SK-N-SH (cell line): ENCODE data around the gene GJA9. TPM values are rescaled to one million over a fixed set of nuclear protein-coding genes. Genes with fewer than 3 reads are reported as not detected.

Source experiments
- CTCF ChIA-PET: fragments of 300-600, 350-600 bp; formaldehyde crosslinking; extraction: SDS; loops from one replicate; lab custom pipeline; 2021; lab: Yijun Ruan, JAX
- POLR2A ChIA-PET: fragments of 350-600 bp; sonication (Branson Sonifier 250); formaldehyde crosslinking; extraction: SDS; loops from one replicate; lab custom pipeline; 2020; ENCODE audit warnings: antibody characterized with exemption, inconsistent platforms; lab: Yijun Ruan, JAX
- DNase-seq: peaks from one replicate; pipeline ENCODE4 v3.0.0; 2012
- H2AFZ ChIP-seq: fragments of 200-600 bp; sonication (generic); 2 replicates; pipeline ENCODE4 v1.8.1; 2016; ENCODE audit warnings: antibody characterized with exemption, mild to moderate bottlenecking, low read depth
- H3F3A ChIP-seq: fragments of 200-600 bp; sonication (generic); replicated peaks from 2 replicates; pipeline ENCODE3; 2016; ENCODE audit warnings: antibody characterized with exemption, mild to moderate bottlenecking; ENCODE audit not compliant: insufficient read depth
- H3K27ac ChIP-seq, 2 experiments: fragments of 200-500 bp in 1 of 2; fragments of 200-600 bp in 1 of 2; sonication (Bioruptor generic) in 1 of 2; sonication (generic), shearing (Covaris generic) in 1 of 2; 2 replicates each; pipeline versions ENCODE4 v1.5.1 to v1.6.1; 2014 to 2016; ENCODE audit warnings: low read depth in 2 of 2, inconsistent platforms in 1 of 2, low read length in 1 of 2, mild to moderate bottlenecking in 1 of 2, mixed read lengths in 1 of 2
- H3K27me3 ChIP-seq: fragments of 200-600 bp; sonication (generic), shearing (Covaris generic); 2 replicates; pipeline ENCODE4 v1.6.1; 2016; ENCODE audit warnings: mixed run types; ENCODE audit not compliant: insufficient read depth
- H3K36me3 ChIP-seq, 2 experiments: fragments of 200-500 bp in 1 of 2; fragments of 200-600 bp in 1 of 2; sonication (Bioruptor generic) in 1 of 2; sonication (generic) in 1 of 2; replicated peaks in 1 of 2; 2 replicates each; pipeline versions ENCODE3 to v1.5.1; 2014 to 2016; ENCODE audit warnings: low read length in 1 of 2, mild to moderate bottlenecking in 1 of 2; ENCODE audit not compliant: insufficient read depth in 2 of 2, control insufficient read depth in 1 of 2
- H3K4me1 ChIP-seq, 2 experiments: fragments of 200-500 bp in 1 of 2; fragments of 200-600 bp in 1 of 2; sonication (Bioruptor generic) in 1 of 2; sonication (generic), shearing (Covaris generic) in 1 of 2; 2 replicates each; pipeline versions ENCODE4 v1.5.1 to v1.6.1; 2014 to 2016; ENCODE audit warnings: low read depth in 1 of 2, low read length in 1 of 2, mixed run types in 1 of 2; ENCODE audit not compliant: insufficient read depth in 2 of 2, control insufficient read depth in 1 of 2
- H3K4me2 ChIP-seq: fragments of 200-600 bp; sonication (generic), shearing (Covaris generic); 2 replicates; pipeline ENCODE4 v1.6.1; 2017; ENCODE audit warnings: mixed run types
- H3K4me3 ChIP-seq, 2 experiments: fragments of 200-500 bp in 1 of 2; fragments of 200-600 bp in 1 of 2; sonication (Bioruptor generic) in 1 of 2; sonication (generic), shearing (Covaris generic) in 1 of 2; 2 replicates each; pipeline versions ENCODE4 v1.5.1 to v1.8.1; 2014 to 2016; ENCODE audit warnings: low read depth in 2 of 2, inconsistent platforms in 1 of 2, low read length in 1 of 2, mild to moderate bottlenecking in 1 of 2, mixed read lengths in 1 of 2, moderate library complexity in 1 of 2
- H3K79me2 ChIP-seq: fragments of 200-600 bp; sonication (generic); 2 replicates; pipeline ENCODE4 v1.8.1; 2017; ENCODE audit warnings: mild to moderate bottlenecking; ENCODE audit not compliant: insufficient read depth
- H3K9ac ChIP-seq: fragments of 200-600 bp; sonication (generic); 2 replicates; pipeline ENCODE4 v1.6.1; 2017; ENCODE audit warnings: mixed run types
- H3K9me2 ChIP-seq: fragments of 200-600 bp; sonication (generic); 2 replicates; pipeline ENCODE4 v1.6.1; 2017; ENCODE audit warnings: mixed run types
- H3K9me3 ChIP-seq: fragments of 200-600 bp; sonication (generic); 2 replicates; pipeline ENCODE4 v1.6.1; 2017; ENCODE audit warnings: mixed run types, mild to moderate bottlenecking, moderate library complexity
- H4K20me1 ChIP-seq: fragments of 200-600 bp; sonication (generic); 2 replicates; pipeline ENCODE4 v1.6.1; 2017; ENCODE audit warnings: mild to moderate bottlenecking, mixed run types; ENCODE audit not compliant: insufficient read depth
- CHD2 ChIP-seq: fragments of 150-350 bp; IDR thresholded peaks from 2 replicates; pipeline ENCODE4 v1.6.1; 2018; ENCODE audit warnings: low read length; ENCODE audit not compliant: partially characterized antibody
- EP300 ChIP-seq, 2 experiments: IDR thresholded peaks; 2 replicates each; pipeline versions ENCODE4 v1.4.0 to v1.6.1; 2012; ENCODE audit warnings: borderline replicate concordance in 1 of 2, low read depth in 1 of 2, low read length in 1 of 2
- EZH2phosphoT487 ChIP-seq: fragments of 200-600 bp; sonication (generic); IDR thresholded peaks from 2 replicates; pipeline ENCODE4 v1.6.1; 2017; ENCODE audit warnings: low read depth, mixed run types, mild to moderate bottlenecking, antibody characterized with exemption, moderate library complexity, borderline replicate concordance
- GABPA ChIP-seq: IDR thresholded peaks from 2 replicates; pipeline ENCODE4 v1.4.0; 2012; ENCODE audit warnings: low read depth, mild to moderate bottlenecking
- JUND ChIP-seq: IDR thresholded peaks from 2 replicates; pipeline ENCODE4 v1.4.0; 2012
- MEF2A ChIP-seq: IDR thresholded peaks from 2 replicates; pipeline ENCODE4 v1.4.0; 2012; ENCODE audit warnings: low read depth, borderline replicate concordance
- NRF1 ChIP-seq: IDR thresholded peaks from 2 replicates; pipeline ENCODE4 v1.6.1; 2012; ENCODE audit warnings: low read depth, mild to moderate bottlenecking, low read length
- RCOR1 ChIP-seq: fragments of 150-350 bp; IDR thresholded peaks from 2 replicates; pipeline ENCODE4 v1.6.1; 2017; ENCODE audit warnings: antibody characterized with exemption, low read length
- REST ChIP-seq: IDR thresholded peaks from 2 replicates; pipeline ENCODE4 v1.6.1; 2012; ENCODE audit warnings: mild to moderate bottlenecking, low read depth, low read length, moderate library complexity
- RFX5 ChIP-seq: IDR thresholded peaks from 2 replicates; pipeline ENCODE4 v1.6.1; 2012; ENCODE audit warnings: mild to moderate bottlenecking, improper control_type of control experiment, low read length
- RXRA ChIP-seq: IDR thresholded peaks from 2 replicates; pipeline ENCODE4 v1.4.0; 2012; ENCODE audit warnings: low read depth, mild to moderate bottlenecking, borderline replicate concordance
- SIN3A ChIP-seq: IDR thresholded peaks from 2 replicates; pipeline ENCODE4 v1.6.1; 2012; ENCODE audit warnings: low read depth, mild to moderate bottlenecking, low read length, moderate library complexity, borderline replicate concordance
- SMC3 ChIP-seq: IDR thresholded peaks from 2 replicates; pipeline ENCODE4 v1.6.1; 2012; ENCODE audit warnings: low read depth, low read length, improper control_type of control experiment
- TEAD4 ChIP-seq: IDR thresholded peaks from 2 replicates; pipeline ENCODE4 v1.4.0; 2012; ENCODE audit warnings: mild to moderate bottlenecking, borderline replicate concordance; ENCODE audit not compliant: insufficient read depth
- YY1 ChIP-seq: IDR thresholded peaks from 2 replicates; pipeline ENCODE4 v1.4.0; 2012; ENCODE audit warnings: low read depth, mild to moderate bottlenecking
- WGBS: methylation state at CpG from one replicate; pipeline ENCODE4 v1.1.6; 2017; ENCODE audit warnings: low lambda C conversion rate; 5-methylcytosine and 5-hydroxymethylcytosine counted together
- polyA plus RNA-seq, 3 experiments: library from polyadenylated mRNA; depleted of rRNA; stranded (reverse); fragments of >200 nt; gene quantifications; 2 replicates each; pipeline ENCODE4 v1.2.3, GENCODE V29; 2012
- TF ChIP-seq, protein P1 (sequence below): fragments of 200-600 bp; sonication (generic); IDR thresholded peaks from 2 replicates; pipeline ENCODE4 v1.6.1; 2017; ENCODE audit warnings: antibody characterized with exemption, mild to moderate bottlenecking, moderate library complexity

The GJA9 gene
- polyA plus RNA-seq, 1 of the 3 experiments (the other 2 are of a cell fraction): not detected

- Histone ChIP-seq H3F3A (no peaks in the 10 kb centered on the region), H3K27me3 (no peaks in the 10 kb centered on the region), H3K9me3 (no peaks in the 10 kb centered on the region), H3K27ac (no peak overlapping the region), H3K36me3 (no peaks in the 10 kb centered on the region), H3K79me2 (no peaks in the 10 kb centered on the region), H3K4me2 (no peak overlapping the region), H2AFZ (no peak overlapping the region), H3K9me2 (no peaks in the 10 kb centered on the region), H4K20me1 (no peaks in the 10 kb centered on the region), H3K9ac (no peak overlapping the region), H3K4me1 (peaks cover 0 to 8% of the 10 kb centered on the region in 2 experiments; a peak in 1 of 4 replicates), H3K4me3 (no peak overlapping the region)
- ChIA-PET CTCF (interaction anchor here (0.9 to 1.9 kb wide), 6 partner anchors 11 to 347 kb away, joined by 3 to 9 read pairs (median 4); no protein-coding TSS in a partner anchor), POLR2A (no interaction called here)
- 76% methylated on average over 5 of the region's 5 CpGs for WGBS
- TF ChIP-seq REST (no peak), CHD2 (no peak), EP300 (IDR thresholded peaks at IDR 0.05; ENCODE audit: borderline replicate concordance in 1 of 2, low read depth in 1 of 2, low read length in 1 of 2) (no peak), SMC3 (no peak), YY1 (no peak), RFX5 (no peak), MEF2A (no peak), JUND (no peak), RXRA (no peak), TEAD4 (no peak), GABPA (no peak)
- TF ChIP-seq, protein P1, sequence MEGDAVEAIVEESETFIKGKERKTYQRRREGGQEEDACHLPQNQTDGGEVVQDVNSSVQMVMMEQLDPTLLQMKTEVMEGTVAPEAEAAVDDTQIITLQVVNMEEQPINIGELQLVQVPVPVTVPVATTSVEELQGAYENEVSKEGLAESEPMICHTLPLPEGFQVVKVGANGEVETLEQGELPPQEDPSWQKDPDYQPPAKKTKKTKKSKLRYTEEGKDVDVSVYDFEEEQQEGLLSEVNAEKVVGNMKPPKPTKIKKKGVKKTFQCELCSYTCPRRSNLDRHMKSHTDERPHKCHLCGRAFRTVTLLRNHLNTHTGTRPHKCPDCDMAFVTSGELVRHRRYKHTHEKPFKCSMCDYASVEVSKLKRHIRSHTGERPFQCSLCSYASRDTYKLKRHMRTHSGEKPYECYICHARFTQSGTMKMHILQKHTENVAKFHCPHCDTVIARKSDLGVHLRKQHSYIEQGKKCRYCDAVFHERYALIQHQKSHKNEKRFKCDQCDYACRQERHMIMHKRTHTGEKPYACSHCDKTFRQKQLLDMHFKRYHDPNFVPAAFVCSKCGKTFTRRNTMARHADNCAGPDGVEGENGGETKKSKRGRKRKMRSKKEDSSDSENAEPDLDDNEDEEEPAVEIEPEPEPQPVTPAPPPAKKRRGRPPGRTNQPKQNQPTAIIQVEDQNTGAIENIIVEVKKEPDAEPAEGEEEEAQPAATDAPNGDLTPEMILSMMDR: no peak
- no peak for DNase-seq
These were observed 37.2 kb upstream of the GJA9 start for GRCh38 chr1:38918568-38918967.

DNA sequence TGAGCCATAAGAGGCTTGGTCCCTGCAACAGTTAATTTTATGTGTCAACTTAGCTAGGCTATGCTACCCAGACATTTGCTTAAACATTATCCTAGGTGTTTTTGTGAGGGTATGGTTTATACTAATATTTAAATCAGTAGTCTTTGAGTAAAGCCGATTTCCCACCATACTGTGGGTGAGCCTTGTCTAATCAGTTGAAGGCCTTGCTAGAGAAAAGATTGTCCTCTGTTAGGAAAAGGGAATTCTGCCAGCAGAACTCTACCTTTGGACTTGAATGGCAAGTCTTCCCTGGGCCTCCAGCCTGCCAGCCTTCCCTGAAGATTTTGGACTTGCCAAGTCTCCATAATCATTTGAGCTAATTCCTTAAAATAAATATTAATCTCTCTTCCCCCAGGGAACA, 36.4 kb upstream of the GJA9 start:
- TF ChIP-seq, protein P1: no peak
- no peak for TF ChIP-seq RCOR1
- TF ChIP-seq NRF1: no peak
- no peak for TF ChIP-seq SIN3A
- no peak for TF ChIP-seq REST
- TF ChIP-seq EZH2phosphoT487: no peak
- TF ChIP-seq, all 33 proteins: peak for 0
- Histone ChIP-seq H3K27ac (no peak overlapping the region), H3K79me2 (no peaks in the 10 kb centered on the region), H3K36me3 (no peaks in the 10 kb centered on the region), H3K4me1 (peaks cover 0 to 8% of the 10 kb centered on the region in 2 experiments; a peak in 1 of 4 replicates), H3K4me3 (no peak overlapping the region), H3K27me3 (no peaks in the 10 kb centered on the region), H2AFZ (no peak overlapping the region), H3K9ac (no peak overlapping the region), H3K9me3 (no peaks in the 10 kb centered on the region), H3K9me2 (no peaks in the 10 kb centered on the region), H4K20me1 (no peaks in the 10 kb centered on the region), H3F3A (no peaks in the 10 kb centered on the region), H3K4me2 (no peak overlapping the region)
- DNase-seq: no peak
- ChIA-PET CTCF (interaction anchor here (1.9 kb wide), 1 partner anchor 46 kb away, joined by 4 read pairs; no protein-coding TSS in a partner anchor), POLR2A (no interaction called here)
- 100% methylated on average over 1 of the region's 1 CpG for WGBS
